Cardiac muscle cell (in vitro differentiated cells and primary cell): ENCODE data around the gene WHRN. TPM values are rescaled to one million over a fixed set of nuclear protein-coding genes. Genes with fewer than 3 reads are reported as not detected.

ENCODE experiments used
- DNase-seq, 2 donors: peaks; one replicate each; pipeline versions ENCODE4 v3.0.0 to v3.0.0-alpha.2; 2010 to 2017; ENCODE audit warnings: low read depth in 1 of 2, low spot score in 1 of 2
- H3K27ac ChIP-seq: fragments of 200-600 bp; sonication (generic); 2 replicates; pipeline ENCODE4 v1.5.1; 2016
- H3K27me3 ChIP-seq: fragments of 200-600 bp; sonication (generic); 2 replicates; pipeline ENCODE4 v1.6.0; 2016; ENCODE audit warnings: control low read depth
- H3K36me3 ChIP-seq: fragments of 200-600 bp; sonication (generic); 2 replicates; pipeline ENCODE4 v1.5.1; 2016; ENCODE audit warnings: control low read depth
- H3K4me1 ChIP-seq: fragments of 200-600 bp; sonication (generic); 2 replicates; pipeline ENCODE4 v1.8.1; 2017; ENCODE audit warnings: low read depth, mild to moderate bottlenecking, mixed run types
- H3K4me3 ChIP-seq: fragments of 200-600 bp; sonication (generic); 2 replicates; pipeline ENCODE4 v1.5.1; 2016; ENCODE audit warnings: mild to moderate bottlenecking
- H3K9me3 ChIP-seq: fragments of 200-600 bp; sonication (generic); 2 replicates; pipeline ENCODE4 v1.5.1; 2017; ENCODE audit warnings: low read depth, mild to moderate bottlenecking, control low read depth
- polyA plus RNA-seq: library from polyadenylated mRNA; unstranded; fragments of >200 nt; fragmentation: Nextera tagmentation; extraction: Ambion mirVana; gene quantifications from 2 replicates; pipeline ENCODE4 v1.2.1, GENCODE V29; 2016
- total RNA-seq: library from RNA; depleted of rRNA; stranded (reverse); fragments of >200 nt; gene quantifications from 2 replicates; pipeline ENCODE4 v1.2.3, GENCODE V29; 2016
- TF ChIP-seq, protein P1 (sequence below): IDR thresholded peaks from 2 replicates; pipeline ENCODE4 v1.5.1; 2012; ENCODE audit warnings: low read depth, mild to moderate bottlenecking, low read length

WHRN gene
- total and polyA plus RNA-seq, 2 experiments from 2014 or later, result 10.8 to 12.5 TPM

- Histone ChIP-seq H3K4me3 (no peak overlapping the region), H3K9me3 (no peaks in the 10 kb centered on the region), H3K4me1 (no peaks in the 10 kb centered on the region), H3K36me3 (no peaks in the 10 kb centered on the region), H3K27ac (no peak overlapping the region), H3K27me3 (no peaks in the 10 kb centered on the region)
- DNase-seq, result no peak
- TF ChIP-seq, protein P1, sequence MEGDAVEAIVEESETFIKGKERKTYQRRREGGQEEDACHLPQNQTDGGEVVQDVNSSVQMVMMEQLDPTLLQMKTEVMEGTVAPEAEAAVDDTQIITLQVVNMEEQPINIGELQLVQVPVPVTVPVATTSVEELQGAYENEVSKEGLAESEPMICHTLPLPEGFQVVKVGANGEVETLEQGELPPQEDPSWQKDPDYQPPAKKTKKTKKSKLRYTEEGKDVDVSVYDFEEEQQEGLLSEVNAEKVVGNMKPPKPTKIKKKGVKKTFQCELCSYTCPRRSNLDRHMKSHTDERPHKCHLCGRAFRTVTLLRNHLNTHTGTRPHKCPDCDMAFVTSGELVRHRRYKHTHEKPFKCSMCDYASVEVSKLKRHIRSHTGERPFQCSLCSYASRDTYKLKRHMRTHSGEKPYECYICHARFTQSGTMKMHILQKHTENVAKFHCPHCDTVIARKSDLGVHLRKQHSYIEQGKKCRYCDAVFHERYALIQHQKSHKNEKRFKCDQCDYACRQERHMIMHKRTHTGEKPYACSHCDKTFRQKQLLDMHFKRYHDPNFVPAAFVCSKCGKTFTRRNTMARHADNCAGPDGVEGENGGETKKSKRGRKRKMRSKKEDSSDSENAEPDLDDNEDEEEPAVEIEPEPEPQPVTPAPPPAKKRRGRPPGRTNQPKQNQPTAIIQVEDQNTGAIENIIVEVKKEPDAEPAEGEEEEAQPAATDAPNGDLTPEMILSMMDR, result no peak
Measured at GRCh38 chr9:114493521-114494184, 11.6 kb downstream of the WHRN start.

- Histone ChIP-seq H3K27ac (no peak overlapping the region), H3K9me3 (no peaks in the 10 kb centered on the region), H3K27me3 (no peaks in the 10 kb centered on the region), H3K4me3 (no peak overlapping the region), H3K4me1 (no peaks in the 10 kb centered on the region), H3K36me3 (no peaks in the 10 kb centered on the region)
- DNase-seq, result no peak
- TF ChIP-seq, protein P1, result no peak
Measured at GRCh38 chr9:114492991-114493390, 12.3 kb downstream of the WHRN start.

DNA sequence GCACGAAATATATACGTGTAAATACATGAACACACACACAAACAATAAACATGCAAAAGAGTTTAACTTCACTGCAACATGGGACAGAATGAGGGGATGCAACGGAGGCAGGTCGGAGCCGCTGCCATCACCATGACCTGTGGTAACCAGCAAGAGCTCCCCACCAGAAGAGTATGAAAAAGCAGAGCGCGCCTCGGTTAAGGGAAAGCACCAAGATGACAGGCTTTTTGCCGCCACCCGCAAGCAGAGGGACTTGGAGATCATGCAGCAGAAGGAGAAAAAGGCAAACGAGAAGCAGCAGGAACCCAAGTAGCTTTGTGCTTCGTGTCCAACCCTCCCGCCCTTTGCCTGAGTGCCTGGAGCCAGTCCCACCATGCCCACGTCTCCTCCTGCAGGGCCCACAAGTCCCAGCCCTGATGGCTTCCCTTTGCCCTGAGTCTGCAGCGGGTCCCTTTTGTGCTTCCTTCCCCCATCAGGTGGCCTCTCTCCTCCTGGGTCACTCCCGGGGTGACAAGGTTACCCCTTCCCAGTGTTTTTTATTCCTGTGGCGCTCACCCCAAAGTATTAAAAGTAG lies 13.8 kb downstream of the WHRN start:
- no peak for DNase-seq
- TF ChIP-seq, protein P1, result no peak
- Histone ChIP-seq H3K9me3 (no peaks in the 10 kb centered on the region), H3K27me3 (no peaks in the 10 kb centered on the region), H3K4me3 (no peak overlapping the region), H3K27ac (no peak overlapping the region), H3K4me1 (no peaks in the 10 kb centered on the region), H3K36me3 (no peaks in the 10 kb centered on the region)

GRCh38 chr9:114489928-114490327 lies 15.3 kb downstream of the WHRN start:
- no peaks in the 10 kb centered on the region for H3K9me3 ChIP-seq

DNA sequence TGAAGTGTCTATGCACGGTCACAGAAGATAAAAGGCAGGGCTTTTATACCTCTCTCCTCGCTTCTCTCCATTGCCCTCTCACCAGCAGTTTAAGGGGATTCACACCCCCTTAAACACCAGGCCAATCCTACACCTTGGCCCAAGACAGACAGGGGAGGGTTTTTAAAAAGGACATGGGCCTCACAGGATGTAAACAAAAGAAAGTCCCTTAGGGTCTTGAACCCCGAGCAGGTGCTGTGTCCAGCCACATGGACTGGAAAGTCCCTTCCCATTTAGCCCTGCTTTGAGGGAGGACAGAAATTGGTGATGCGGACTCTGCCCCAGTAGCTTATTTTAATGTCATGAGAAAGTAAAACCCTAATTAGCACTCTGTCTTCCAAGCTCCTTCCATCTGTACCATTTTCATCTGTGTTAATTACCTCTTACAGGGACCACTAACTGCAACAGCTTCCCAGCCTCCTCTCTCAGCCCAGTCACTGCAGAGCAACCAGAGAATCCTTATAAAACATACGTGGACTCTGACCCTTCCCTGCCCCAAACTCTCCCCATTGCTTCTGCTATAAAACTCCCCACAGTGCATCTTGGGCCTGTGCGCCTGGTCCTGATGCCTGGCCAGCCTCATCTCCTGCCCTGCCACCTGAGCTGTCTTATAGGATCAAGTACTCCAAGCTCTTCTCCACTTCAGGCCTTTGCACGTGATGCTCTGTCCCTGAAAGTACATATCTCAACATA lies 16.7 kb downstream of the WHRN start:
- H3K27me3 ChIP-seq, result no peaks in the 10 kb centered on the region
- H3K9me3 ChIP-seq, result no peaks in the 10 kb centered on the region
- H3K27ac ChIP-seq, result no peak overlapping the region
- no peaks in the 10 kb centered on the region for H3K36me3 ChIP-seq
- DNase-seq, result no peak
- no peak overlapping the region for H3K4me3 ChIP-seq
- no peaks in the 10 kb centered on the region for H3K4me1 ChIP-seq
- TF ChIP-seq, protein P1, result no peak

More at GRCh38 chr9:114489928-114490327, 15.3 kb downstream of the WHRN start:
- H3K27me3 ChIP-seq, result no peaks in the 10 kb centered on the region
- no peak overlapping the region for H3K4me3 ChIP-seq
- H3K4me1 ChIP-seq, result no peaks in the 10 kb centered on the region
- no peak for DNase-seq
- H3K27ac ChIP-seq, result no peak overlapping the region
- H3K36me3 ChIP-seq, result no peaks in the 10 kb centered on the region
- TF ChIP-seq, protein P1, result no peak
